GM12875 (cell line): ENCODE measurements around the gene POU2F1.

ENCODE experiments used
- H3K4me3 ChIP-seq: one replicate; pipeline ENCODE4 v1.5.1; 2011; ENCODE audit warnings: low read depth, low read length, control low read depth
- CTCF ChIP-seq: IDR thresholded peaks from 2 replicates; pipeline ENCODE4 v1.5.1; 2011; ENCODE audit warnings: low read depth, mild to moderate bottlenecking, control low read depth, inconsistent platforms, low read length, moderate library complexity, borderline replicate concordance; ENCODE audit not compliant: insufficient read depth

POU2F1 gene

GRCh38 chr1:167196166-167196565, 24.5 kb upstream of the POU2F1 start:
- TF ChIP-seq CTCF = no peak
- no peak overlapping the region for H3K4me3 ChIP-seq

GRCh38 chr1:167197236-167197635, 23.4 kb upstream of the POU2F1 start:
- no peak overlapping the region for H3K4me3 ChIP-seq
- TF ChIP-seq CTCF = no peak

- TF ChIP-seq CTCF = no peak
- H3K4me3 ChIP-seq = no peak overlapping the region
Observed at GRCh38 chr1:167197692-167198091, 23.0 kb upstream of the POU2F1 start.

- TF ChIP-seq CTCF = no peak
- H3K4me3 ChIP-seq = no peak overlapping the region
Observed at GRCh38 chr1:167198518-167199133, 22.1 kb upstream of the POU2F1 start.

GRCh38 chr1:167199656-167200055, 21.0 kb upstream of the POU2F1 start:
- TF ChIP-seq CTCF = no peak
- no peak overlapping the region for H3K4me3 ChIP-seq

- H3K4me3 ChIP-seq = no peak overlapping the region
- no peak for TF ChIP-seq CTCF
Observed at GRCh38 chr1:167200272-167200671, 20.4 kb upstream of the POU2F1 start.

- no peak overlapping the region for H3K4me3 ChIP-seq
- no peak for TF ChIP-seq CTCF
Observed at GRCh38 chr1:167200749-167201148, 19.9 kb upstream of the POU2F1 start.
